Neuronal stem cell (in vitro differentiated cells): ENCODE data around the gene BCR.

Experiments
- DNase-seq: peaks from one replicate; pipeline ENCODE4 v3.0.0-alpha.2; 2013; ENCODE audit warnings: low spot score
- H2AFZ ChIP-seq: one replicate; pipeline ENCODE4 v1.6.1; 2013; ENCODE audit warnings: mild to moderate bottlenecking, low read length, inconsistent platforms
- H2AK5ac ChIP-seq: 2 replicates; pipeline ENCODE4 v1.6.1; 2013; ENCODE audit warnings: low read depth, mild to moderate bottlenecking, inconsistent platforms, low read length, moderate library complexity, mixed read lengths
- H2BK120ac ChIP-seq: 2 replicates; pipeline ENCODE4 v1.6.1; 2013; ENCODE audit warnings: low read depth, mild to moderate bottlenecking, inconsistent platforms, low read length, moderate library complexity, mixed read lengths
- H2BK12ac ChIP-seq: one replicate; pipeline ENCODE4 v1.6.1; 2013; ENCODE audit warnings: low read length, inconsistent platforms
- H2BK15ac ChIP-seq: 2 replicates; pipeline ENCODE4 v1.6.1; 2013; ENCODE audit warnings: mild to moderate bottlenecking, low read length, inconsistent platforms, mixed read lengths
- H2BK5ac ChIP-seq: one replicate; pipeline ENCODE4 v1.6.1; 2013; ENCODE audit warnings: inconsistent platforms, mild to moderate bottlenecking, low read length, moderate library complexity
- H3K14ac ChIP-seq: one replicate; pipeline ENCODE4 v1.6.1; 2013; ENCODE audit warnings: low read length, inconsistent platforms
- H3K18ac ChIP-seq: 2 replicates; pipeline ENCODE4 v1.6.1; 2013; ENCODE audit warnings: low read length, inconsistent platforms
- H3K23ac ChIP-seq: 2 replicates; pipeline ENCODE4 v1.6.1; 2013; ENCODE audit warnings: low read depth, mild to moderate bottlenecking, mixed read lengths, low read length, inconsistent platforms; ENCODE audit not compliant: poor library complexity
- H3K27ac ChIP-seq: replicated peaks from 3 replicates; pipeline ENCODE4 v1.5.1; 2013; ENCODE audit warnings: low read length, inconsistent platforms
- H3K27me3 ChIP-seq, 3 experiments: 2 replicates each; pipeline ENCODE4 v1.6.1; 2013; ENCODE audit warnings: low read length in 3 of 3, mild to moderate bottlenecking in 2 of 3, inconsistent platforms in 1 of 3, low read depth in 1 of 3, mixed read lengths in 1 of 3, moderate library complexity in 1 of 3; ENCODE audit not compliant: control insufficient read depth in 3 of 3, insufficient read depth in 3 of 3
- H3K36me3 ChIP-seq, 2 donors: replicated peaks in 1 of 2; 2 replicates each; pipeline ENCODE4 v1.6.1; 2013; ENCODE audit warnings: low read length in 2 of 2; ENCODE audit not compliant: control insufficient read depth in 2 of 2, insufficient read depth in 2 of 2
- H3K4ac ChIP-seq: 2 replicates; pipeline ENCODE4 v1.6.1; 2013; ENCODE audit warnings: inconsistent platforms, mild to moderate bottlenecking, low read length, moderate library complexity
- H3K4me1 ChIP-seq, 2 donors: 1 replicate in 1 of 2; 2 replicates in 1 of 2; pipeline ENCODE4 v1.6.1; 2013; ENCODE audit warnings: low read length in 2 of 2, low read depth in 1 of 2; ENCODE audit not compliant: control insufficient read depth in 2 of 2, insufficient read depth in 1 of 2
- H3K4me2 ChIP-seq: one replicate; pipeline ENCODE4 v1.6.1; 2013; ENCODE audit warnings: mild to moderate bottlenecking, low read length, inconsistent platforms; ENCODE audit not compliant: insufficient read depth, poor library complexity, severe bottlenecking
- H3K4me3 ChIP-seq, 2 donors: 2 replicates each; pipeline ENCODE4 v1.5.1; 2013; ENCODE audit warnings: low read length in 2 of 2, mild to moderate bottlenecking in 2 of 2, inconsistent platforms in 1 of 2, moderate library complexity in 1 of 2
- H3K79me1 ChIP-seq: one replicate; pipeline ENCODE4 v1.6.1; 2013; ENCODE audit warnings: low read depth, mild to moderate bottlenecking, inconsistent platforms, low read length, moderate library complexity
- H3K9ac ChIP-seq: one replicate; pipeline ENCODE4 v1.6.1; 2013; ENCODE audit warnings: mild to moderate bottlenecking, low read depth, low read length, inconsistent platforms; ENCODE audit not compliant: poor library complexity
- H3K9me3 ChIP-seq, 2 donors: replicated peaks in 1 of 2; 2 replicates each; pipeline versions ENCODE3 to v1.6.1; 2013; ENCODE audit warnings: low read length in 2 of 2, mild to moderate bottlenecking in 2 of 2, inconsistent platforms in 1 of 2, low read depth in 1 of 2, mixed read lengths in 1 of 2, moderate library complexity in 1 of 2; ENCODE audit not compliant: control insufficient read depth in 2 of 2, insufficient read depth in 1 of 2
- H4K8ac ChIP-seq: one replicate; pipeline ENCODE4 v1.6.1; 2013; ENCODE audit warnings: low read depth, mild to moderate bottlenecking, inconsistent platforms, low read length, moderate library complexity
- H4K91ac ChIP-seq: one replicate; pipeline ENCODE4 v1.6.1; 2013; ENCODE audit warnings: low read length, low read depth, mild to moderate bottlenecking, inconsistent platforms; ENCODE audit not compliant: poor library complexity
- WGBS, 2 donors: extraction: QIAGEN DNeasy Blood & Tissue Kit; methylation state at CpG; one replicate each; pipeline ENCODE4 v1.1.7; 2013; ENCODE audit warnings: missing lambda C conversion rate in 2 of 2, mixed read lengths in 1 of 2; ENCODE audit not compliant: insufficient read length in 2 of 2, insufficient replicate concordance in 1 of 2; ENCODE audit errors: extremely low coverage in 2 of 2; 5-methylcytosine and 5-hydroxymethylcytosine counted together

Gene BCR

DNA sequence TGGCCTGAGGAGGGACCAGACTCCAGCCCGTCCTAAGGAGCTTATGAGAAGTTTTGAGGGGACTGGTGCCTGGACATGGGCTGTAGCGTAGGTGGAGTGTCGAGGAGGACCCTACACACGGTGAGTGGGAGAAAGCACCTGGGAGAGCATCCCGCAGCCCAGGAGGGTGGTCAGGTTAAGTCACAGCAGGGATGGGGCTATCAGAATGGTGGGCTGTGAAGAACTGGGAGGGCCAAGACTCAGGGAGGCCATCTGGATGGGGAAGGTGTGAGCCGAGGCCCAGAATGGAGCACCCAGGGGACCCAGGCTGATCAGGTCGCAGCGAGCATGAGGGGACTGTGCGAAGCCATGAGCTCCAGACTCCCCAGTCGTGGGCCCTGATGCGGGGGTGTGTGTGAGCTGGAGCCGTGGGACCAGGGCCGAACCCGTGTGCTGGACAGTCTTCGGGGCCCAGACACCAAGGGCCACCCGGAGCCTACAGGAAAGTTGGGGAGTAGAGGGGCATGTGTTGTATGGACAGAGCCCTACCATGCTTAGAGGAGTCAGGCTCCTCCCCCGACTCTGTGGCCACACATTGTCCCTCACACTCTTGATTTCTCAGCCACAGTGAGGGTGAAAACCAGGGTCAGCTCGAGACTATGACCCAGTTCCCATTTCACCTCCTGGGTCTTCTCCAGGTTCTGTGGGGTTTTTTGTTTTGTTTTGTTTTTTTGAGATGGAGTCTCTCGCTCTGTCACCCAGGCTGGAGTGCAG is 54.3 kb downstream of the BCR start:
- no CpG with 5 or more reads among the region's 19 CpGs for WGBS, 2 donors

DNA sequence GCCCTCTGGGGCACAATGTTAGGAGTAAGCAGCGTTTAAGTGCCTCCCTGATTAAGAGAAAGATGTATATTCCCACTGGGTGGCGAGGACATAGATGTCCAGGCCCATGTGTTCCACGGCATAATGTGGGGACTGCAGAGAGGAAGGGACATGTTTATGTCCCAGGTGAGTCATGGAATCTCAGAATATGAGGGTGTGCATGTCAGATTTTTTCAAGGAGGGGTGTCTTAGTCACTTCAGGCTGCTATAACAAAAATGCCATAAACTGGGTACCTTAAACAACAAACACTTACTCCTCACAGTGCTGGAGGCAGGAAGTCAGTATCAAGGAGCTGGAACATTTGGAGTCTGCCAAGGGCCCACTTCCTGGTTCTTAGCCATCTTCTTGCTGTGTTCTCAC is 55.1 kb downstream of the BCR start:
- Histone ChIP-seq H2AK5ac (no peak overlapping the region), H2BK12ac (no peak overlapping the region), H4K8ac (no peak overlapping the region), H3K4ac (no peak overlapping the region), H2BK15ac (no peak overlapping the region), H2AFZ (no peak overlapping the region), H3K27me3 (no peaks in the 10 kb centered on the region), H3K9me3 (peaks cover 2 to 6% of the 10 kb centered on the region in 2 donors), H3K14ac (no peak overlapping the region), H2BK5ac (no peak overlapping the region), H3K4me3 (no peak overlapping the region), H3K4me2 (no peak overlapping the region), H4K91ac (no peak overlapping the region), H3K23ac (no peak overlapping the region), H3K27ac (no peak overlapping the region), H2BK120ac (no peak overlapping the region), H3K79me1 (peaks cover 29% of the 10 kb centered on the region), H3K4me1 (peaks cover 11 to 34% of the 10 kb centered on the region in 2 donors), H3K18ac (no peak overlapping the region), H3K36me3 (peaks cover 0 to 4% of the 10 kb centered on the region in 2 donors), H3K9ac (no peak overlapping the region)
- no peak for DNase-seq
- WGBS, 2 donors, result no CpG with 5 or more reads among the region's 3 CpGs

More for the DNA sequence above, 54.3 kb downstream of the BCR start:
- Histone ChIP-seq H3K4ac (peak overlapping the region; percentile 57), H2BK5ac (no peak overlapping the region), H3K4me3 (no peak overlapping the region), H3K27ac (no peak overlapping the region), H4K91ac (no peak overlapping the region), H3K79me1 (peaks cover 29% of the 10 kb centered on the region), H2BK120ac (no peak overlapping the region), H4K8ac (no peak overlapping the region), H3K14ac (peak overlapping the region; percentile 58), H3K23ac (peak overlapping the region; percentile 87), H2AK5ac (peak overlapping the region; percentile 72), H3K18ac (peak overlapping the region; percentile 79), H3K36me3 (peaks cover 0 to 4% of the 10 kb centered on the region in 2 donors), H3K9ac (no peak overlapping the region), H3K4me1 (peaks cover 16 to 39% of the 10 kb centered on the region in 2 donors), H3K9me3 (peaks cover 3 to 10% of the 10 kb centered on the region in 2 donors), H2BK15ac (peak overlapping the region; percentile 81), H2BK12ac (no peak overlapping the region), H3K27me3 (no peaks in the 10 kb centered on the region), H2AFZ (no peak overlapping the region), H3K4me2 (no peak overlapping the region)
- DNase-seq, result no peak

DNA sequence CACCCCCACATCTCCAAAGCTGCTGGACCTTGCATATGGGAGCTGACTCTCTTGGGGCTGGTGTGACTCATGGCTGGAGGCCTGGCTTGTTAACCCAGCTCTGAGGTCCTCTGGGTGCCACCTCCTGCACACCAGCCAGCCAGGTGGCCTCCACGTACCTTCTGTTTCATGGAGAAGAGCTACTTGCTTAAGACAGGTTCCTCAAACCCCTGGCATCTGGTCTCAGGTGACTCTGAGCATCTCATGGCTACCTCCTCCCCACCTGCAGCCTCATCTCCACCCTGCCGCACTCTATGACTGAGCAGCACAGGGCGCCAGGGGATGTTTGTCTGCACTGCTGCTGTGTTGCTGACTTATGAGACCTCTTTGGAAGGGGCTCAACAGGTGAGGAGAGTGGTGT is 55.7 kb downstream of the BCR start:
- Histone ChIP-seq H3K4me3 (no peak overlapping the region), H3K27ac (no peak overlapping the region)
- no CpG with 5 or more reads among the region's 3 CpGs for WGBS, 2 donors

DNA sequence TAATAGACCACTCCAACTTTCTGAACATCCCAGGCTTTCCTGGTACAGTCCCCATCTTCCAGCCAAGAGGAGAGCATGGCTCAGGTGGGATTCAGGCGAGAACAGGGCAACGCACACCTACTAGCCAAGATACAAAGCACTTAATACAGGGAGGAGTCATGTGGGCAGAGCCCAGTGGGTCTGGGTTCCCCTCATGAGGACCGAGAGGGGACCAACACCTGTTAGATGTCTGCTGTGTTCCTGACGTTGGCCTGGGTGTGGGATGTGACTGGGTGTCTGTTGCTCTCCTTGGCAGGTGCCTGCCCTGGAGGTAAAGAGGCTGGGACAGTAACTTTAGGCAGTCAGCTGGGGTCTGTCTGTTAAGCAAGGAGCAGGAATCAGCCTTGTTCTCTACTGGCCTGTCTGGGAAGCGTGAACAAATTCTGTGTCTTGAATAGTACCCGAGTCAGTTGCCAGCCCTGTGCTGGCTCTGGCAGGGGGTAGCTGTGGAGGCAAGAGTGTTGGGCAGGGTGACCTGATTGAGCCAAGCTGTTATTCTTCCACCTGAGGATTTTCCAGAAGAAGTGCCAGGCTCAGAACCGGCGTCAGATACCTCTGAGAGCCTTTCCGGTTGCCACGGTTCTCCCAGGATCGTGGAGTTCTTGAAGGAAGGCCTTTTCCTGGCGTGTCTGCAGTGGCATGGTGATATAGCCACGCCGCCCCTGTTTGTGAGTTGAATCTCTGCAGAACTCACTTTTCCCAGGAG is 56.3 kb downstream of the BCR start:
- Histone ChIP-seq H3K4me1 (peaks cover 17 to 35% of the 10 kb centered on the region in 2 donors), H2BK12ac (no peak overlapping the region), H3K4me3 (no peak overlapping the region), H2BK120ac (no peak overlapping the region), H3K18ac (peak overlapping the region; percentile 66), H3K9me3 (peaks cover 2 to 6% of the 10 kb centered on the region in 2 donors), H4K91ac (no peak overlapping the region), H2BK5ac (peak overlapping the region; percentile 59), H3K23ac (peak overlapping the region; percentile 22), H2BK15ac (no peak overlapping the region), H2AFZ (no peak overlapping the region), H3K27me3 (no peaks in the 10 kb centered on the region), H3K14ac (no peak overlapping the region), H3K9ac (peak overlapping the region; percentile 39), H4K8ac (no peak overlapping the region), H2AK5ac (peak overlapping the region; percentile 10), H3K4ac (no peak overlapping the region), H3K4me2 (no peak overlapping the region), H3K27ac (peak overlapping the region; percentile 41), H3K79me1 (peaks cover 32% of the 10 kb centered on the region), H3K36me3 (peaks cover 0 to 4% of the 10 kb centered on the region in 2 donors)
- no CpG with 5 or more reads among the region's 14 CpGs for WGBS, 2 donors
- no peak for DNase-seq

More for the DNA sequence above, 55.7 kb downstream of the BCR start:
- Histone ChIP-seq H3K18ac (peak overlapping the region; percentile 66), H2BK15ac (no peak overlapping the region), H4K91ac (no peak overlapping the region), H3K27me3 (no peaks in the 10 kb centered on the region), H2BK12ac (no peak overlapping the region), H2BK120ac (no peak overlapping the region), H2BK5ac (peak overlapping the region; percentile 59), H2AFZ (no peak overlapping the region), H3K9me3 (peaks cover 2 to 6% of the 10 kb centered on the region in 2 donors), H2AK5ac (peak overlapping the region; percentile 10), H3K36me3 (peaks cover 0 to 4% of the 10 kb centered on the region in 2 donors), H3K79me1 (peaks cover 30% of the 10 kb centered on the region), H3K4me2 (no peak overlapping the region), H3K4me1 (peaks cover 12 to 32% of the 10 kb centered on the region in 2 donors), H3K9ac (no peak overlapping the region), H3K4ac (no peak overlapping the region), H4K8ac (no peak overlapping the region), H3K23ac (peak overlapping the region; percentile 22), H3K14ac (no peak overlapping the region)
- DNase-seq, result no peak
